ENCODE results near the gene FAM131C.

GRCh38 chr1:16061266-16061665, 12.2 kb downstream of the FAM131C start:
- no peak for TF ChIP-seq POLR2A (IDR thresholded peaks at IDR 0.05; ENCODE audit: low read depth, low read length)
- no peak for TF ChIP-seq POLR2AphosphoS5 (IDR thresholded peaks at IDR 0.05; ENCODE audit: low read depth, low read length)

Data from GM12891 (cell line).